ENCODE results near the gene ASPA.

DNA sequence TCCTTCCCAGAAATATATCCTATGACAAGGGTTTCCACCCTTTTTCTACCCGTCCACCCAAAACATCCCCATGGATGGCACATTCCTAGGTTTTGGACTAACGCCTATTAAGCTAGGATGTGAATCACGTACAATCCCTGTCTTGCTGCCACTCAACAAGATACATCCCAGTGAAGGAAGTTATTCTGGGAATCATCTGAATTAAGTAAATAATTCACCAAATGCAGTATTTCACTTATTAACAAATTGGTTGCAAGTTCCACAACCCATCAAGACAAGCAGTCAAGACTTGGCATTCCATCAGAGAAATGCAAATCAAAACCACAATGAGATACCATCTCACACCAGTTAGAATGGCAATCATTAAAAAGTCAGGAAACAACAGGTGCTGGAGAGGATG, 32.1 kb downstream of the ASPA start:
- TF ChIP-seq, protein P1, sequence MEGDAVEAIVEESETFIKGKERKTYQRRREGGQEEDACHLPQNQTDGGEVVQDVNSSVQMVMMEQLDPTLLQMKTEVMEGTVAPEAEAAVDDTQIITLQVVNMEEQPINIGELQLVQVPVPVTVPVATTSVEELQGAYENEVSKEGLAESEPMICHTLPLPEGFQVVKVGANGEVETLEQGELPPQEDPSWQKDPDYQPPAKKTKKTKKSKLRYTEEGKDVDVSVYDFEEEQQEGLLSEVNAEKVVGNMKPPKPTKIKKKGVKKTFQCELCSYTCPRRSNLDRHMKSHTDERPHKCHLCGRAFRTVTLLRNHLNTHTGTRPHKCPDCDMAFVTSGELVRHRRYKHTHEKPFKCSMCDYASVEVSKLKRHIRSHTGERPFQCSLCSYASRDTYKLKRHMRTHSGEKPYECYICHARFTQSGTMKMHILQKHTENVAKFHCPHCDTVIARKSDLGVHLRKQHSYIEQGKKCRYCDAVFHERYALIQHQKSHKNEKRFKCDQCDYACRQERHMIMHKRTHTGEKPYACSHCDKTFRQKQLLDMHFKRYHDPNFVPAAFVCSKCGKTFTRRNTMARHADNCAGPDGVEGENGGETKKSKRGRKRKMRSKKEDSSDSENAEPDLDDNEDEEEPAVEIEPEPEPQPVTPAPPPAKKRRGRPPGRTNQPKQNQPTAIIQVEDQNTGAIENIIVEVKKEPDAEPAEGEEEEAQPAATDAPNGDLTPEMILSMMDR (IDR thresholded peaks at IDR 0.05): no peak
- no peak for TF ChIP-seq POLR2A (IDR thresholded peaks at IDR 0.05)
